Posterior vena cava (tissue), 2 donors: ENCODE data around the gene FBXO47. TPM values are rescaled to one million over a fixed set of nuclear protein-coding genes. Genes with fewer than 3 reads are reported as not detected.

ENCODE experiments used
- DNase-seq: peaks from one replicate; pipeline ENCODE4 v3.0.0-alpha.2; 2020; ENCODE audit warnings: low spot score
- intact Hi-C, 2 donors: fragments of 100-400 bp; cut with DNase I; formaldehyde crosslinking; loops; one replicate each; pipeline versions ENCODE4 v1.14.1 to v1.14.2; 2022 to 2023
- total RNA-seq, 2 donors: library from RNA; stranded (reverse); fragmentation: NEBNext Ultra II Directional; extraction: Animal tissue kit (Norgen Biotek cat#: 25700); gene quantifications; one replicate each; pipeline ENCODE4 v1.2.1, GENCODE V29; 2021
- donor health status: DM: yes; HTN: yes; CAD: no.
- donor health status: DM: yes; HTN: yes; CAD: no.

Gene FBXO47
- total RNA-seq, 2 donors from 2014 or later = not detected

DNA sequence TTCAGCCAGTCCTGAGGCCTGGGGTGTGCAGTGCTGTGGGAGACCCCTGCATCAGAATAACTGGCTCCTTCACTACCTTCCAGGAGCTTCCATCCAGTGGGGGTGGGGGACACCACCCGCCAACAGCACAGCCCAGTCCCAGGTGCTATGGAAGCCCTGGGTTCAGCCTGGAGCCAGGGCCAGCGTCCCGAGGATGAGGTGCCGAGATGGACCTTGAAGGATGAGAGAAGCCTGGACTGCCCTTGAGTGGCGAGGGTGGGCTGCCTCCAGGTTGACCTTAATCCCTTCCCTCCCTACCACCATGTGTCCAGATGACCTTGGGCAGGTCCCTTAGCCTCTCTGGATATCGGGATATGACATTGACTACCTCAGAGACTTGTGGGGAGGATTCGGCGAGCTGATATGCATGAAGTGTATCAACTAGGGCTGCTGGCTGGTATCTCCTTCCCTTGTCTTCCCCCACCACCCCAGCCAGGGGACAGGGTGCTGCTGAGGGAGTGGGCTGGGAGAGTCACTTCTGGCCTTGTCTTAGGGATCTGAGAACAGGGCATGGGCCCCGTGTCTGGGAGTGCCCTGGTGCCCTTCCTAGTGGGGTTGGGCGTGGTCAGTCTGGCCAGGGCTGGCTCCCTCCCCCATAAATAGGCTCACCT, 56.0 kb downstream of the FBXO47 start:
- peak; percentile 63 for DNase-seq

DNA sequence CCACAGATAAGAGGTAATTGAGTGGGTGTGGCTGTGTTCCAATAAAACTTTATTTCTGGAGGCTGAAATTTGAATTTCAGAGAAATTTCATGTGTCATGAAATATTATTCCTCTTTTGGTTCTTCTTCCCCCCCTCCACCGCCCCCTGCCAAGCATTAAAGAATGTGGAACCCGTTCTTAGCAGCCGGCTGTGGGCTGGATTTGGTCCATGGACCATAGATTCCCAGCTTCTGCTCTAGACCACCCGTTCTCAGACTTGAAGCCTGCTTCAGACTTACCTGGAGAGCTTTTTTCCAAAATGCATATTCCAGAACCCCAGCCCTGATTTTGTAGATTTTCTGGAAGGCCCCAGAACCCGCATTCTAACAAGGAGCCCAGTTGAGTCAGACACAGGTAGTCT, 56.9 kb downstream of the FBXO47 start:
- peak; percentile 11 for DNase-seq
- intact Hi-C loops = loop anchor here in 1 of 2 donors (5.0 kb wide), 1 partner anchor 792 kb away; the partner anchor contains the start of gene ERBB2

More for the DNA sequence above, 56.0 kb downstream of the FBXO47 start:
- intact Hi-C loops = loop anchor here in 1 of 2 donors (5.0 kb wide), 1 partner anchor 791 kb away; the partner anchor contains the start of gene ERBB2

DNA sequence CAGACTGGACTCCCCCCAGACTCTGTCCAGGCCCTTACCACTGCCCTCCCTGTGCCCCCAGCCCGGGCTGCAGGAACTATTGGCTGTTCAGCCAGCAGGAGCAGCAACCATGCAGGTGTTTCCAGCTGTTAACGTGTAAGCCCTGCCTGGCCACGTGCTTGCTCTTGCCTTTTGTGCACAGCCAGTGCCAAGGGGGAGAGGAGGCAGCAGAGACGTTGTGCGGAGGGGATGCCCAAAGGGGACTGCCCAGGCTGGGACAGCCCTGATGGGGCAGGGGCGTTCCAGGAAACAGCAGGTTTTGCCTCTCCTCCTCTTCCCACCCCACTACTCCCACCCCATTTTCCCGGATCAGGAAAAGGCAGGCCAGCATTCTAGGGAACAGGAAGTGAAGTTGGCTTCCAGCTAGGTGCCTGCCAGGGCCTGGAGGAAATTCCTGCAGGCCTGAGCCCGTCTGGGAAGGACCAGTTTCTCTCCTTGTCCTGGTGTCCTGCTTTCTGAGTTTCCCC, 58.5 kb downstream of the FBXO47 start:
- intact Hi-C loops = no loop called here
- DNase-seq = no peak

DNA sequence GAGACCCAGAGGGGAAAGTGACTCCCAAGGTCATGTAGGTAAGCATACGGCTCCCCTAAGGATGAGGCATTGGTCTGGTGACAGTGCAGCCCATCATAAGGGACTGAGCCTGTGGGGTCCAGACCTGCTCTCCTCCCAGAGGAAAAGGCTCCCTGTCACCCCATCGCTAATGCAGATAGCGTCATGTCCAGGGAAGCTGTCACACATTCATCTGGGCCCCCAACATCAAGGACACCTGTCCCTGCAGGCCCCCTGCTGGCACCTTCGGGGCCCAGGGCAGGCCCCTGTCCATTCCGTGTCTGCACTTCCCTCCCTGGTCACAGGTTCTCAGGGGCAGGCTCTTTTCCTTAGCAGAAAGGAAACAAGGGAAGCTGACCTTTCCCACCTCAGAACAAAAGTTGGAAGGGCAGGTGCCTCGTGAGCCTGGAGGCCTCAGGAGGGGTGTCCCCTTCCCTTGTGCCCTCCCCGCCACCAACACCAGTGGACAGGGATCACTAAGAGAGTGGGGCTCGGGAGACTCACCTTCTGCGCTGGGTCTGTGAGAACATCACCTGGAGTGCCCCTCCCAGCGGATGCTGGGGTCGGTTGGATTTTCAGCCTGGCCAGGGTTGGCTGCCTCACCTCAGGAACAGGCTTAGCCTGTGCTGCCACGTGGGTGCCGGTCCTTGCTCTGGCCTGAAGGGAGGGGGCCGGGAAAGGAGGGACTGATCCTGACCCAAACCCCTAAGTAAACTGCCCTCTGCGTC, 59.1 kb downstream of the FBXO47 start:
- peak; percentile 72 for DNase-seq
- intact Hi-C loops = no loop called here

DNA sequence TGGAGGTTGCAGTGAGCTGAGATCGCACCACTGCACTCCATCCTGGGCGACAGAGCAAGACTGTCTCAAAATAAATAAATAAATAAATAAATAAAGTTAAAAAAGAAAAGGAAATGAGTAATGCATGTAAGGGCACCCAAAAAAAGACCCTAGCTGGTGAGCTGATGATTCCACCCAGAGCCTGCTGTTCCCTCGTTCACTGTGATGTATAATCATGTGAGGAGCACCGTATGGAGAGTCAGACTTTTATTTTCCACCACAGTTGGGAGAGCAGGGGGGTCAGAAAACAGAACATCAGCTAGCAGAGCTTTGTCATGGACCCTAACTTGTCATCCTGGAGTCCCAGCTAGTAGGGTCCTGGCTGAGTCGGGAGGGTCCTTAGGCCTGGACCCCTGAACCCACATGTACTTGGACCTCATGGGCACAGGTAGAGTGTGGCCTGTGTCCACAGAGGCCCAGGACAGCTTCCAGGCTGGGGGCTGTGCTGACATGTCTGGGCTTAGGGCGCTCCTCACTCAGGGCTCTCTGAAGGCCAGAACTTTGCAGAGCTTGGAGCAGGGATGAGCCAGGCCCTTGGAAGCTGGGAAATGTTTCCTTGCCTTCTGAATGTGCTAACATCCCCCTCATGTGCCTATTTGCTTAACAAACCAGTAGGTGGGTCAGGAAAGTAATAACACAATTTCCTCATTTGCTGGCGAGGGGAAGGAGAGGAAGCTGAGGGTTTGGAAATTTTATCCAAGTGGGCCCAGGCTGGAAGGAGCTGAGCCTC, 60.6 kb downstream of the FBXO47 start:
- no peak for DNase-seq
- intact Hi-C loops = no loop called here

DNA sequence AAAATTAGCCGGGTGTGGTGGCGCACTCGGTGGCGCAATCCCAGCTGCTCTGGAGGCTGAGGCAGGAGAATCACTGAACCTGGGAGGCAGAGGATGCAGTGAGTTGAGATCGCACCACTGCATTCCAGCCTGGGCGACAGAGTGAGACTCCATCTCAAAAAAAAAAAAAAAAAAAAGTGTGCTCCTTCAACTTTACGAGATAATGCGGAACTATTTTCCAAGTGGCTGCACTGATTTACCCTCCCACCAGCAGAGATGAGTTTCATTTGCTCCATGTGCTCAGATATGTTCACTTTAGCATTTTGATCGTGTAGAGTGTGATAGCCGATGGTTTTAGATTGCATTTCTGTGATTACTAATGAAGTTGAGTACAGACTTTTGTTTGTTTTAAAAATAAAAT, 61.8 kb downstream of the FBXO47 start:
- DNase-seq = no peak
- intact Hi-C loops = no loop called here

DNA sequence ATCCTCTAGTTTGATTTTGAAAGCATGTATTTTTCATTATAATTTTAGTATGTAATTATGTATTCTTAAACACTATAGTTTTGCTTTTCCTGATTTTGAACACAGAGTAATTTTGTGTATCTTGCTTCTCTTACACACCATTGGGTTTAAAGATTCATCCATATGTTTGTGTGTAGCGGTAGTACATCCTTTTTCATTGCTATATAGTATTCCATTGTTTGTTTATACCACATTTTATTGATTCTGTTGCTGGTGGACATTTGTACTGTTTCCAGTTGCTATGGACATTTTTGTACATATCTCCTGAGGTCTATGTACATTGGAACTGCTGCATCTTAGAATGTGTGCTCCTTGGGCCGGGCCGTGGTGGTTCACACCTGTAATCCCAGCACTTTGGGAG, 62.3 kb downstream of the FBXO47 start:
- intact Hi-C loops = loop anchor here in 1 of 2 donors (5.0 kb wide), 1 partner anchor 67 kb away; no protein-coding TSS in a partner anchor
- DNase-seq = no peak

DNA sequence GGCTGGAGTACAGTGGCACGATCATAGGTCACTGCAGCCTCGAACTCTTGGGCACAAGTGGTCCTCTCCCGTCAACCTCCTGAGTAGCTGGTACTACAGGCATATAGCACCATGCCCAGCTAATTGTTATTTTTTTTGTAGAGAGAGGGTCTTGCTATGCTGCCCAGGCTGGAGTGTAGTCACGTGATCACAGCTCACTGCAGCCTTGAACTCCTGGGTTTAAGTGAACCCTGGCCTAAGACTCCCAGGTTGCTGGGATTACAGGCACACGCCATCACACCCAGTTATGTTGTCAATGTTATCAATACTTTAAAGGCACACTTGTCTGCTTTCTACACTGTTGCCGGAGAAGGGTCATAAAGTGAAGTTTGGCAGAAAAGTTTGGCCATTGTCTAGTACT, 63.8 kb downstream of the FBXO47 start:
- intact Hi-C loops = loop anchor here in 1 of 2 donors (5.0 kb wide), 1 partner anchor 69 kb away; no protein-coding TSS in a partner anchor
- DNase-seq = no peak

DNA sequence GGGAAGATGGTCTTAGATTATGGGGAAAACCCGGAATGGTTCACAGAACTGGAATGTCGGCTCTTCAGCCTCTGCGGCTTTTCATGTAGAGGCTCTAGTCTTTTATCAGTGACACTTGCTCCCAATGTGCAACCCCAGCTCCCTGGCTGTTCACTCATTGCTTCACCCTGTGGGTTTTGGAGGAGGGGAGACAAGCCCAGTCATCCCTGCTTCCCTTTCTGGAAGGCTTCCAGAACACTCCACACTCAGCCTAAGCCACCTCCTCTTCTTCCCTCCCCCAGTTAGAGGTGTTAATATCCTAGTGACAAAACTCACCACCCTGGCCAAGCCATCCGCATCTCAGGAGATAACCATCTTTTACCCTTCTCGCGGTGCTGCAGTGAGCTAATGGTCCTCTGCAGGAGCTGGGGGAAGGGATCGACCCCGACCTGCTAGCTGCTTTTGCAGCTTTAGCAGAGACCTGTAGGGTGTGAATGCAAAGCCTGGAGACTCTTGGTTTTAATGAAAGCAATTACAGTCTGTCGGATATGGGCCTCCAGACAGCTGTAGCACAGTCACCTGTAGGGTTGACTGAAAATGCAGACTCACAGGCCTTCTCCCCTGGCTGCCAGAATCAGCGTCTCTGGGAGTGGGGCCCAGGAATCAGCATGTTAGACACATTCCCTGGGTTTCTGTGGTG, 66.1 kb downstream of the FBXO47 start:
- peak; percentile 85 for DNase-seq
- intact Hi-C loops = loop anchor here in 1 of 2 donors (5.0 kb wide), 1 partner anchor 71 kb away; no protein-coding TSS in a partner anchor

DNA sequence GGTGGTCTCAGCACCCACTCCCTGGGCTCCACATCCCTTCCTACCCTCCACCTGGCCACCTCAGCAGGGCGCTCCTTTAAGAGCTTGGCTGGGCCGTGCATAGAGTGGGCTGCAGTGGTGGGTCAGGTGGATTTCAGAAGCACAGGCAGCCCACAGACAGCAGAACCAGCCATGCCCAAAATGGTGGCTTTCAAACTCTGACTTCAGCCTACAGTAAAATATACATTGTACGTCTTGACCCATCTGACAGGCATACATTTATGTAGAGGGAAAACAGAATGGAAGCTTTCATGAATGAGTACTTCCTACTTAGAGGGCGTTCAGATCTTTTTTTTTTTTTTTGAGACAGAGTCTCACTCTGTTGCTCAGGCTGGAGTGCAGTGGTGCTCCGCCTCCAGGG, 67.8 kb downstream of the FBXO47 start:
- intact Hi-C loops = no loop called here
- DNase-seq = no peak

DNA sequence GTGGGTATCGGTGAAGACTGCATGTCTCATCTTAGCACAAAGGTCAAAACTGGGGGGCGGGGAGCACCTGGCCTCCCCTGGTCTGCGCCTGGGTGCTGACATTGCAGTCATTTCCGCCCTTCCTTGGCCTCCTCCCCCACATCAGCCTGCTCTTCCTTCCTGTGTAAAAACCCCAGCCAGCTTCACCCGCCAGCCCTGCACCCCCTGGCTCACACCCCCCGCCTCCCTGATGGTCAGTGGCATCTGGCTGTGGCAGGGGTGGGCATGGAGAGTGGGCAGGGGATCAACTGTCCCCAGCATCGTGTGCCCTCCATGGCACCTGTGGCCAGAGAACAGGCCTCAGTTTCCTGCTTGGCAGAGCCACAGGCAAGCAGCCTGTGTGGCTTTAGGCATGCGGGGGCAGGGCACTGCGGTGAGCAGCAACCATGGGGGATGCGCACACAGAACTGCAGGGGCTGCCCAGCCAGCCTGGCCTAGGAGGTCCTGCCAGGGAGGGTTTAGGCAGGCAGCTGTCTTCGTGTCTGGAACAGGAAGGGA, 68.3 kb downstream of the FBXO47 start:
- intact Hi-C loops = no loop called here
- peak; percentile 86 for DNase-seq

DNA sequence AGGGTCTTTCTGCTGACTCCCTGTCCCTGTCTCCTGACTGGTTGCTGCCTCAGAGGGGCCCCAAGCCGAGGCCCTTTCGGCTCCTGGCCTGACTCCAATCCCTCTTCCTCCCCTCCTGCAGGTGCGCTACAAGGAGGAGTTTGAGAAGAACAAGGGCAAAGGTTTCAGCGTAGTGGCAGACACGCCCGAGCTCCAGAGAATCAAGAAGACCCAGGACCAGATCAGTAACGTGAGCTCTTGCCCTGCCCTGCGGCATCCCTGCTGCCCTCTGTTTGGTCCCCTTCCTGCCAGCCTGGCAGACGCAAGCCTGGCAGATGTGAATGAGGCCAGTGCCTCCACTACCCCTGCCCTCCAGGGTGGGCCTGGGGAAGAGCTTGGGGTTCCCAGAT, 68.9 kb downstream of the FBXO47 start:
- no peak for DNase-seq
- intact Hi-C loops = no loop called here

DNA sequence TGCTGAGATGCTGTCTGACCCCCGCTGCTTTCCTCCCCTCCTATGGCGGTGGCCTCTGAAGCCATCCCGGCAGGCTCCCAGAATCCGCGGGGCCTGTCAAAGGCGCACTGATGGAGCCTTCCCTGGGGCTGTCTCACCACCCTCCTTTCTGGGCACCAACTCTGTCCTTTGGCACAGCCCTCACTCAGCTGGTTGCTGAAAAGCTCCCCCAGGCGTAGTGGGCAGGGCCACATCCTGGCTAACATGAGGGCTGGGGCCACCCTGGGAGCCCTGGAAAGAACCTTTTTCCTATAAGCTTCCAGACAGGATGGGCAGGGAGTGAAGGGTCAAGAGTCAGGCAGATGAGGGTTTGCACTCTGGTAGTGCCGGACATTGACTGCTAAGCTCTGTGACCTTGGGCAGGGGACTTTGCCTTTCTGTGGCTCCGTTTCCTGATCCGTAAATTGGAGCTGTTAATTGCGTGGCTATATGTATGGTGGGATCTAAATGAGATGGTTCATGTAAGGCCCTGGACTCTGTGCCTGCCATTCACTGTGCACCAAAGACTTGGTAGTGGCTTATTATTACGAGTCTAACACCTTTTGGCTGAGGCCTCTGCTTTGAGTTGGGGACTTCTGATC, 69.4 kb downstream of the FBXO47 start:
- DNase-seq = no peak
- intact Hi-C loops = no loop called here

DNA sequence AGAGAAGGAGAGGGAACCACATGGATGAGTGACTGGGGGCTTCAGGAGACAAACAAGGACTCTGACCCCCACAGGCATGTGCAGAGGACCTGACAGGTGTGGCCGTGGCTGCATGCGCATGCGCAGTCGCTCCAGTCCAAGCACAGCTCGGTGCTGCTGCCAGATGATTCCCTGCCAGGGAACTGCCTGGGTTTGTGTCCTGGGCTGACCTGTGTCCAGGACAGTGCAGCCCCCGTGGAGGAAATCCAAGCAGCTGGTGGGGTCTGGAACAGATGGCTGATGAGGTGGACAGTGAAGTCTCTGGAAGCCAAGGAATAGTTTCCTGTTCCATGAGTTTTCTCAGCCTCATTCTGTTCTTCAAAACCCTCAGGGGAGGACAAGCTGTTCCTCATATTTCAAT, 70.0 kb downstream of the FBXO47 start:
- intact Hi-C loops = no loop called here
- DNase-seq = peak; percentile 86

DNA sequence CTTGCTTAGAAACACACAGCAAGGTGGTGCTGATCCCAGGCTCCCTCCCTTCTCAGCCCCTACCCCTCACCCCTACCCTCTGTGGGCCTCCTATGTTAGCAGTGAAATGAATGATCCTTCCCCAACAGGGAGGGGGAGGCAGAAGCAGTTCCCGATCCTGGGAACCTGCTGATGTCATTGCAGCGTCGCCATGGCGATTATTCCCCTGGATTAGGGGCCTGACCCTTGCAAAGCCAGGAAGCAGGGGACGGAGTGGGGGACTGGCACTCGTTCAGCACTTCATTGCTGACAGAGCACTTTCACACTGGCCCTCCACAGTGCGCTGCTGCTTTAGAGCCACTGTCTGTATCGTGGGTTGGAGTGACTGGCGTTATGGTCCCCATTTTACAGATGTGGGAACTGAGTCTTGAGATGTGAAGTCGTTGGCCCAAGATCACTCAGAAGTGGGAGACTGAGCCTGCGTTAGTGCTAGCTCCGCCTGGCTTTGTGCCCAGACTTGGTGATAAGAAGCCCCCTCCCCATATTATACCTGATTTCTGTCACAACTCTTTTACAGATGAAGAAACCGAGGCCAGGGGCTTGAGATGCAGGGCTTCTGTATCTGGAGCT, 70.8 kb downstream of the FBXO47 start:
- intact Hi-C loops = no loop called here
- no peak for DNase-seq

DNA sequence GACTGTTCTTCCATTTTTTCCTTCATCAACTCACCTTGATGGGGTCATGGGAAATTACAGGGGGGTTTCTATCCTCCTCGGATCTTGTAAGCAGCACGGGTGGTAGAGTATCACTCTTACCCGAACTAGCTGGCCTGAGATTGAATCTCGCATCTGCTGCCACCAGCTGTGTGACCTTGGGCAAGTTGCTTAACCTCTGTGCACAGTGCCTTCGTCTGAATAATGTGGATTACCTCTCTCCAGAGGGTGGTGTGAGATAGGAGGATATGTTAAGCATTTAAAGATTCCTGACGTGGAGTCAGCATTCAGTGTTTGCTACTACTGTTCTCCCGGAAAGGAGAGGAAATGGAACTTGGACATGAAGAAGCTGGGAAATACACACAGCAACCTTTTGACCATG, 72.9 kb downstream of the FBXO47 start:
- no peak for DNase-seq
- intact Hi-C loops = no loop called here

DNA sequence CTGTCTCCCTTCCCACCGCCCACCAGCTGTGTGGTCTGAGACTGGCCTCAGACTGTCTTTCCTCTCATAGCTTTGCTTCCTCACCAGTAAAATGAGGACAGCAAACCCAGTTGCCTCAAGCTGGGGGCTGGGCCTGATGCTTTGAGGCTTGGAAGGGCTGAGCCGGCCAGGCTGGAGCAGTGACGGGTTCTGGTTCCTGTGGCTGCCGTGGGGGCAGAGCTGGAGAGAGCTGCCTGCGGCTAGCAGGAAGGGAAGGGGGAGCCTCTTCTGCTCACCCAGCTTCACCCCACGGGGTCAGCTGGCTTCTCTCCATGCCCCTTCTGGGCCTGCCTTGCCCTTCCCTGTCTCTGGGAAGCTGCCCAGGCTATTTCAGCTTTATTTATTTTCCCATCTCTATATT, 73.6 kb downstream of the FBXO47 start:
- intact Hi-C loops = no loop called here
- DNase-seq = peak; percentile 88

DNA sequence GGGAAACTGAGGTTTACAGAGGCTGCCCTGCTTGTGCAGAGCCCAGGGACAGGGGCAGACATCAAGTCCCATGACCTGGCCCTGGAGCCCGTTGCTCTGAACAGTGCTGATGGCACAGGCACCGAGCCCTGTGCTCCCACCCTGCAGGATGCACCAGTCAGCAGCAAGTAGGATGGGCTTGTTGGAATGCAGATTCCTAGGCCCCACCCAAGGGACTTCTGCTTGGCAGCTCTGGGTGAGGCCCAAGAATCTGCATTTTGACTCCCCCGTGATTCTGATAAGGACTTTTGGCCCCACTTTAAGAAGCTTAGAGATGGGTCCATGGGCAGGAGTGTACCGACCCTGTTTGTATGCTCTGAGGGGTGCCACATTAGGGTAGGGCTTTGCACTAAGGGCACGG, 74.1 kb downstream of the FBXO47 start:
- no peak for DNase-seq
- intact Hi-C loops = no loop called here
